ENCODE measurements around the gene MTUS2. TPM values are rescaled to one million over a fixed set of nuclear protein-coding genes. Genes with fewer than 3 reads are reported as not detected.

MTUS2 gene
- total and polyA plus RNA-seq, 2 of the 8 experiments (the other 6 are each of a cell fraction or from before 2014, with no cell fraction given) = 0.18 to 0.80 TPM

GRCh38 chr13:29439601-29440388 lies 619.7 kb downstream of the MTUS2 start:
- H3K4ac ChIP-seq (replicated peaks; ENCODE audit: insufficient read length, low read depth, low read length) = no peak overlapping the region
- POLR2A ChIA-PET (ENCODE audit: partially characterized antibody) = interaction anchor here (1.1 kb wide), 1 partner anchor 12 kb away, joined by 3 read pairs; no protein-coding TSS in a partner anchor
- 83% methylated on average over 10 of the region's 10 CpGs; no CpG with 5 or more reads in 1 of the 2 experiments for WGBS, 2 experiments (ENCODE audit: extremely low coverage in 1 of 2, insufficient coverage in 1 of 2, insufficient read length in 1 of 2, insufficient replicate concordance in 2 of 2, low coverage in 1 of 2, low lambda C conversion rate in 2 of 2, missing lambda C conversion rate in 1 of 2)
- no peak overlapping the region for H3K18ac ChIP-seq (ENCODE audit: extremely low read depth, low read length)
- H3K56ac ChIP-seq (replicated peaks; ENCODE audit: insufficient read length, low read depth, low read length) = no peak overlapping the region
- no peaks in the 10 kb centered on the region for H3K79me1 ChIP-seq (ENCODE audit: low read depth, low read length)
- H3K14ac ChIP-seq (ENCODE audit: insufficient read length) = no peak overlapping the region
- no peak overlapping the region for H2BK5ac ChIP-seq (ENCODE audit: low read depth, low read length)
- no peak overlapping the region for H3K27ac ChIP-seq (ENCODE audit: low read depth, low read length)
- CTCF ChIA-PET (ENCODE audit: partially characterized antibody) = no interaction called here
- FAIRE-seq (no peak), DNase-seq (ENCODE audit: low read depth in 1 of 2, low spot score in 2 of 2) (no peak)
- no peak for TF ChIP-seq TCF12 (IDR thresholded peaks at IDR 0.05; ENCODE audit: low read depth, low read length)
- no peak for TF ChIP-seq KDM4A (IDR thresholded peaks at IDR 0.05; ENCODE audit: low read depth, low read length, severe bottlenecking)
- no peak for TF ChIP-seq POU5F1 (IDR thresholded peaks at IDR 0.05; ENCODE audit: low read depth, low read length)
- TF ChIP-seq MAFK (IDR thresholded peaks at IDR 0.05; ENCODE audit: low read depth, low read length) = no peak
- TF ChIP-seq GABPA (IDR thresholded peaks at IDR 0.05; ENCODE audit: borderline replicate concordance, insufficient read depth, low read length) = no peak
- TF ChIP-seq, protein P1, sequence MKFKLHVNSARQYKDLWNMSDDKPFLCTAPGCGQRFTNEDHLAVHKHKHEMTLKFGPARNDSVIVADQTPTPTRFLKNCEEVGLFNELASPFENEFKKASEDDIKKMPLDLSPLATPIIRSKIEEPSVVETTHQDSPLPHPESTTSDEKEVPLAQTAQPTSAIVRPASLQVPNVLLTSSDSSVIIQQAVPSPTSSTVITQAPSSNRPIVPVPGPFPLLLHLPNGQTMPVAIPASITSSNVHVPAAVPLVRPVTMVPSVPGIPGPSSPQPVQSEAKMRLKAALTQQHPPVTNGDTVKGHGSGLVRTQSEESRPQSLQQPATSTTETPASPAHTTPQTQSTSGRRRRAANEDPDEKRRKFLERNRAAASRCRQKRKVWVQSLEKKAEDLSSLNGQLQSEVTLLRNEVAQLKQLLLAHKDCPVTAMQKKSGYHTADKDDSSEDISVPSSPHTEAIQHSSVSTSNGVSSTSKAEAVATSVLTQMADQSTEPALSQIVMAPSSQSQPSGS (IDR thresholded peaks at IDR 0.05; ENCODE audit: low read length) = no peak
- TF ChIP-seq SIRT6 (IDR thresholded peaks at IDR 0.05; ENCODE audit: low read length) = no peak
- no peak for TF ChIP-seq GTF2F1 (IDR thresholded peaks at IDR 0.05; ENCODE audit: borderline replicate concordance, low read depth, low read length)
- TF ChIP-seq CHD2 (IDR thresholded peaks at IDR 0.05; ENCODE audit: low read length) = no peak
- TF ChIP-seq POLR2AphosphoS5 (IDR thresholded peaks at IDR 0.05; ENCODE audit: low read depth, low read length) = no peak
- no peak for TF ChIP-seq ASH2L (IDR thresholded peaks at IDR 0.05; ENCODE audit: low read length)
- no peaks in the 10 kb centered on the region for H3K9me3 ChIP-seq (ENCODE audit: insufficient read depth in 2 of 2, low read depth in 1 of 2, low read length in 1 of 2)
- no peak overlapping the region for H3K9ac ChIP-seq (replicated peaks in 1 of 4; ENCODE audit: extremely low read depth in 1 of 4, low read depth in 3 of 4, low read length in 3 of 4)
- no peaks in the 10 kb centered on the region for H3K79me2 ChIP-seq (ENCODE audit: control insufficient read depth in 1 of 2, insufficient read depth in 2 of 2, low read length in 2 of 2)
- no peak overlapping the region for H4K5ac ChIP-seq (ENCODE audit: insufficient read length, low read depth, low read length)
- H3K23ac ChIP-seq (ENCODE audit: insufficient read length) = no peak overlapping the region
- no peak overlapping the region for H2BK15ac ChIP-seq (ENCODE audit: low read length)
- no peak overlapping the region for H2BK12ac ChIP-seq (ENCODE audit: low read depth, low read length)
- H3K4me1 ChIP-seq (replicated peaks in 1 of 4; ENCODE audit: control insufficient read depth in 3 of 4, insufficient read depth in 4 of 4, low read length in 3 of 4) = no peaks in the 10 kb centered on the region
- no peaks in the 10 kb centered on the region for H4K20me1 ChIP-seq (replicated peaks in 1 of 2; ENCODE audit: control insufficient read depth in 1 of 2, insufficient read depth in 2 of 2, low read length in 2 of 2)
- H3K23me2 ChIP-seq (ENCODE audit: low read depth, low read length) = no peaks in the 10 kb centered on the region
- H3K36me3 ChIP-seq (ENCODE audit: control insufficient read depth in 2 of 4, insufficient read depth in 4 of 4, low read length in 3 of 4) = no peaks in the 10 kb centered on the region
- no peak overlapping the region for H4K91ac ChIP-seq (replicated peaks; ENCODE audit: insufficient read length, low read length)
- H2AFZ ChIP-seq (ENCODE audit: low read length) = no peak overlapping the region
- no peak overlapping the region for H2BK120ac ChIP-seq (replicated peaks; ENCODE audit: low read depth, low read length)
- H2BK20ac ChIP-seq (ENCODE audit: low read length) = no peak overlapping the region
- no peak overlapping the region for H3K4me3 ChIP-seq (ENCODE audit: extremely low read depth in 1 of 4, insufficient read depth in 2 of 4, low read depth in 3 of 4, low read length in 4 of 4)
- H2AK5ac ChIP-seq (ENCODE audit: low read depth, low read length) = no peak overlapping the region
- no peak overlapping the region for H3K4me2 ChIP-seq (ENCODE audit: insufficient read depth in 1 of 2, low read depth in 2 of 2, low read length in 2 of 2)
- H3K27me3 ChIP-seq (replicated peaks in 1 of 4; ENCODE audit: control insufficient read depth in 3 of 4, extremely low read depth in 1 of 4, insufficient read depth in 3 of 4, low read length in 3 of 4) = no peaks in the 10 kb centered on the region
- no peak overlapping the region for H4K8ac ChIP-seq (ENCODE audit: extremely low read depth, insufficient read depth, low read length)
